ENCODE results near the gene PTPN5.

- TF ChIP-seq POLR2A (IDR thresholded peaks at IDR 0.05): no peak
- TF ChIP-seq EP300 (IDR thresholded peaks at IDR 0.05): no peak
- TF ChIP-seq CTCF (IDR thresholded peaks at IDR 0.05): no peak
Observed at GRCh38 chr11:18794956-18795355, 3.4 kb upstream of the PTPN5 start.
